H1 (cell line): ENCODE data around the gene RALY. TPM values are rescaled to one million over a fixed set of nuclear protein-coding genes. Genes with fewer than 3 reads are reported as not detected.
"Not testable (repeated sequence)": the region's sequence is repeated elsewhere in the genome, so short reads cannot be mapped to it uniquely, and the experiment has no call there.

Experiments
- CTCF ChIA-PET: fragments of 300-600 bp; sonication (Branson Sonifier 250); formaldehyde crosslinking; loops from one replicate; lab custom pipeline; 2021; ENCODE audit not compliant: partially characterized antibody; lab: Charles Lee
- POLR2A ChIA-PET: fragments of 300-600 bp; sonication (Branson Sonifier 250); formaldehyde crosslinking; loops from one replicate; lab custom pipeline; 2021; ENCODE audit warnings: inconsistent platforms; ENCODE audit not compliant: partially characterized antibody; lab: Charles Lee
- DNase-seq, 2 experiments: peaks; one replicate each; pipeline versions ENCODE4 v3.0.0 to v3.0.0-alpha.2; 2010 to 2022; ENCODE audit warnings: low spot score in 2 of 2, low read depth in 1 of 2, mixed read lengths in 1 of 2
- FAIRE-seq: peaks from 2 replicates; lab custom pipeline; 2011; peaks lifted over from hg19 to GRCh38; lab: Jason Lieb, UNC
- H2AFZ ChIP-seq: 2 replicates; pipeline ENCODE4 v1.8.1; 2012; ENCODE audit warnings: low read length, inconsistent platforms
- H2AK5ac ChIP-seq: 2 replicates; pipeline ENCODE4 v1.6.1; 2013; ENCODE audit warnings: low read depth, low read length
- H2BK120ac ChIP-seq: replicated peaks from 2 replicates; pipeline ENCODE3; 2013; ENCODE audit warnings: low read depth, low read length, inconsistent platforms
- H2BK12ac ChIP-seq: 2 replicates; pipeline ENCODE4 v1.6.1; 2013; ENCODE audit warnings: low read depth, low read length
- H2BK15ac ChIP-seq: 2 replicates; pipeline ENCODE4 v1.6.1; 2013; ENCODE audit warnings: low read length
- H2BK20ac ChIP-seq: 2 replicates; pipeline ENCODE4 v1.6.1; 2013; ENCODE audit warnings: low read length
- H2BK5ac ChIP-seq: 2 replicates; pipeline ENCODE4 v1.6.1; 2013; ENCODE audit warnings: low read depth, low read length
- H3K14ac ChIP-seq: 2 replicates; pipeline ENCODE4 v1.6.1; 2013; ENCODE audit warnings: inconsistent platforms; ENCODE audit not compliant: insufficient read length
- H3K18ac ChIP-seq: 2 replicates; pipeline ENCODE4 v1.6.1; 2013; ENCODE audit warnings: low read length; ENCODE audit errors: extremely low read depth
- H3K23ac ChIP-seq: 2 replicates; pipeline ENCODE4 v1.6.1; 2013; ENCODE audit warnings: inconsistent platforms; ENCODE audit not compliant: insufficient read length
- H3K23me2 ChIP-seq: 2 replicates; pipeline ENCODE4 v1.6.1; 2013; ENCODE audit warnings: low read depth, low read length
- H3K27ac ChIP-seq: 2 replicates; pipeline ENCODE4 v1.6.1; 2011; ENCODE audit warnings: low read depth, low read length, inconsistent platforms
- H3K27me3 ChIP-seq, 4 experiments: replicated peaks in 1 of 4; 1 replicate in 1 of 4; 2 replicates in 3 of 4; pipeline versions ENCODE4 v1.6.1 to v1.8.1; 2011 to 2013; ENCODE audit warnings: low read length in 3 of 4, mild to moderate bottlenecking in 3 of 4, inconsistent platforms in 2 of 4, mixed read lengths in 2 of 4, moderate library complexity in 1 of 4; ENCODE audit not compliant: control insufficient read depth in 3 of 4, insufficient read depth in 3 of 4; ENCODE audit errors: extremely low read depth in 1 of 4
- H3K36me3 ChIP-seq, 4 experiments: 2 replicates each; pipeline versions ENCODE4 v1.6.1 to v1.8.1; 2011 to 2013; ENCODE audit warnings: mild to moderate bottlenecking in 4 of 4, low read length in 3 of 4, moderate library complexity in 2 of 4, control low read depth in 1 of 4, inconsistent platforms in 1 of 4; ENCODE audit not compliant: insufficient read depth in 4 of 4, control insufficient read depth in 2 of 4
- H3K4ac ChIP-seq: replicated peaks from 2 replicates; pipeline ENCODE3; 2013; ENCODE audit warnings: low read length, low read depth, mixed read lengths, inconsistent platforms; ENCODE audit not compliant: insufficient read length
- H3K4me1 ChIP-seq, 4 experiments: replicated peaks in 1 of 4; 1 replicate in 1 of 4; 2 replicates in 3 of 4; pipeline versions ENCODE4 v1.6.1 to v1.8.1; 2011 to 2013; ENCODE audit warnings: low read length in 3 of 4, inconsistent platforms in 2 of 4, mixed read lengths in 1 of 4; ENCODE audit not compliant: insufficient read depth in 4 of 4, control insufficient read depth in 3 of 4
- H3K4me2 ChIP-seq, 2 experiments: 2 replicates each; pipeline versions ENCODE4 v1.6.1 to v1.8.1; 2011 to 2013; ENCODE audit warnings: low read depth in 2 of 2, low read length in 2 of 2, control low read depth in 1 of 2, inconsistent platforms in 1 of 2, mild to moderate bottlenecking in 1 of 2; ENCODE audit not compliant: insufficient read depth in 1 of 2
- H3K4me3 ChIP-seq, 4 experiments: fragments of 200-600, 300-600 bp in 1 of 4; sonication (generic), shearing (Covaris generic), sonication (Bioruptor Twin) in 1 of 4; 2 replicates each; pipeline versions ENCODE4 v1.5.1 to v1.8.1; 2011 to 2016; ENCODE audit warnings: low read length in 4 of 4, low read depth in 3 of 4, control low read depth in 2 of 4, inconsistent platforms in 2 of 4, mild to moderate bottlenecking in 2 of 4, mixed read lengths in 1 of 4, moderate library complexity in 1 of 4; ENCODE audit not compliant: insufficient read depth in 2 of 4; ENCODE audit errors: extremely low read depth in 1 of 4
- H3K56ac ChIP-seq: replicated peaks from 2 replicates; pipeline ENCODE3; 2013; ENCODE audit warnings: low read depth, mild to moderate bottlenecking, mixed read lengths, low read length, inconsistent platforms; ENCODE audit not compliant: insufficient read length
- H3K79me1 ChIP-seq: 2 replicates; pipeline ENCODE4 v1.6.1; 2013; ENCODE audit warnings: low read depth, low read length, control low read depth
- H3K79me2 ChIP-seq, 2 experiments: 2 replicates each; pipeline versions ENCODE4 v1.6.1 to v1.8.1; 2012 to 2013; ENCODE audit warnings: low read length in 2 of 2, mild to moderate bottlenecking in 2 of 2, inconsistent platforms in 1 of 2; ENCODE audit not compliant: insufficient read depth in 2 of 2, control insufficient read depth in 1 of 2
- H3K9ac ChIP-seq, 4 experiments: replicated peaks in 1 of 4; 1 replicate in 1 of 4; 2 replicates in 3 of 4; pipeline versions ENCODE4 v1.6.1 to v1.8.1; 2011 to 2013; ENCODE audit warnings: low read depth in 3 of 4, low read length in 3 of 4, control low read depth in 2 of 4, mild to moderate bottlenecking in 2 of 4, moderate library complexity in 2 of 4, inconsistent platforms in 1 of 4; ENCODE audit errors: extremely low read depth in 1 of 4
- H3K9me3 ChIP-seq, 2 experiments: 2 replicates each; pipeline versions ENCODE4 v1.6.1 to v1.8.1; 2012 to 2013; ENCODE audit warnings: mild to moderate bottlenecking in 2 of 2, moderate library complexity in 2 of 2, control low read depth in 1 of 2, inconsistent platforms in 1 of 2, low read depth in 1 of 2, low read length in 1 of 2, mixed read lengths in 1 of 2; ENCODE audit not compliant: insufficient read depth in 2 of 2
- H4K20me1 ChIP-seq, 2 experiments: replicated peaks in 1 of 2; 2 replicates each; pipeline versions ENCODE3 to v1.8.1; 2011 to 2013; ENCODE audit warnings: inconsistent platforms in 2 of 2, low read length in 2 of 2, mild to moderate bottlenecking in 1 of 2; ENCODE audit not compliant: insufficient read depth in 2 of 2, control insufficient read depth in 1 of 2
- H4K5ac ChIP-seq: 2 replicates; pipeline ENCODE4 v1.6.1; 2013; ENCODE audit warnings: low read length, low read depth, mixed read lengths, inconsistent platforms; ENCODE audit not compliant: insufficient read length
- H4K8ac ChIP-seq: 2 replicates; pipeline ENCODE4 v1.8.0; 2013; ENCODE audit warnings: mild to moderate bottlenecking, moderate library complexity, low read length, inconsistent platforms; ENCODE audit not compliant: insufficient read depth; ENCODE audit errors: extremely low read depth
- H4K91ac ChIP-seq: replicated peaks from 2 replicates; pipeline ENCODE3; 2013; ENCODE audit warnings: low read length, mixed read lengths, inconsistent platforms; ENCODE audit not compliant: insufficient read length
- WGBS, 2 experiments: shearing (Covaris generic) in 1 of 2; methylation state at CpG; one replicate each; pipeline versions ENCODE4 v1.1.6 to v1.1.7; 2013 to 2015; ENCODE audit warnings: low lambda C conversion rate in 2 of 2, mixed read lengths in 2 of 2, inconsistent platforms in 1 of 2, low coverage in 1 of 2, missing lambda C conversion rate in 1 of 2; ENCODE audit not compliant: insufficient replicate concordance in 2 of 2, insufficient coverage in 1 of 2, insufficient read length in 1 of 2; ENCODE audit errors: extremely low coverage in 1 of 2, missing lambda C conversion rate in 1 of 2; 5-methylcytosine and 5-hydroxymethylcytosine counted together
- microRNA-seq, 2 experiments: library from miRNA; unstranded; fragments of <30 nt; microRNA quantifications; one replicate each; pipeline versions ENCODE4 to v1.2.0, GENCODE V29; 2016 to 2020; ENCODE audit warnings: borderline microRNAs expressed in 2 of 2, borderline number of aligned reads in 2 of 2, borderline replicate concordance in 1 of 2
- polyA plus RNA-seq, 7 experiments: library from polyadenylated mRNA; depleted of rRNA in 3 of 7; stranded (reverse) in 5 of 7; unstranded in 2 of 7; fragments of >200 nt in 5 of 7; fragments of 200-250 nt in 2 of 7; gene quantifications; 1 replicate in 5 of 7; 2 replicates in 1 of 7; 4 replicates in 1 of 7; pipeline versions ENCODE4 v1.2.1 to v1.2.3, GENCODE V29; 2011 to 2013; ENCODE audit warnings: missing spikeins in 2 of 7, mixed read lengths in 2 of 7
- small RNA-seq: library from polyadenylated mRNA; stranded (forward); fragments of <200 nt; extraction: miRNeasy Mini kit (QIAGEN cat#:217004); gene quantifications from one replicate; pipeline ENCODE3, GENCODE V24; 2013; ENCODE audit not compliant: insufficient read depth
- total RNA-seq: library from RNA; stranded (reverse); fragmentation: NEBNext Ultra II Directional; extraction: Animal tissue kit (Norgen Biotek cat#: 25700); gene quantifications from 2 replicates; pipeline ENCODE4 v1.2.1, GENCODE V29; 2021

Gene RALY
- total and polyA plus RNA-seq, 2 of the 8 experiments (the other 6 are each of a cell fraction or from before 2014, with no cell fraction given): 133 to 148 TPM

DNA sequence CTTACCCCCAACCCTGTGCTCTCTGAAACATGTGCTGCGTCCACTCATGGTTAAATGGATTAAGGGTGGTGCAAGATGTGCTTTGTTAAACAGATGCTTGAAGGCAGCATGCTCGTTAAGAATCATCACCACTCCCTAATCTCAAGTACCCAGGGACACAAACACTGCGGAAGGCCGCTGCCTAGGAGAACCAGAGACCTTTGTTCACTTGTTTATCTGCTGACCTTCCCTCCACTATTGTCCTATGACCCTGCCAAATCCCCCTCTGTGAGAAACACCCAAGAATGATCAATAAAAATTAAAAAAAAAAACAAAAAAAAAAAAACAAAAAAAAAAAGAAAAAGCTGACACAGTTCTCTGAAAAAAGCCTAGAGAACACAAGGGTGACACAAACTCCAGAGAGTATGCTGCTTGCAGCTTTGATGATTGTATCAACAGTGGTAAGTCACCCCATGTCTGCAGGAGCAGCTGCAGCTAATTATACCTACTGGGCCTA is 139.7 kb downstream of the RALY start:
- H3K23me2 ChIP-seq, H2BK20ac ChIP-seq, DNase-seq, H3K23ac ChIP-seq, H2AK5ac ChIP-seq, H3K79me2 ChIP-seq, H3K4me2 ChIP-seq, H4K5ac ChIP-seq, H3K18ac ChIP-seq, H2BK120ac ChIP-seq, H2AFZ ChIP-seq, H4K91ac ChIP-seq, H3K4ac ChIP-seq, H3K79me1 ChIP-seq, H3K56ac ChIP-seq, H3K4me3 ChIP-seq, H4K20me1 ChIP-seq, H3K9ac ChIP-seq, H3K27me3 ChIP-seq, POLR2A ChIA-PET, H2BK15ac ChIP-seq, H4K8ac ChIP-seq, H2BK5ac ChIP-seq, FAIRE-seq, H3K14ac ChIP-seq, H3K27ac ChIP-seq, H3K4me1 ChIP-seq, H2BK12ac ChIP-seq, H3K36me3 ChIP-seq: not testable (repeated sequence)
- CTCF ChIA-PET: interaction anchor here (0.6 kb wide), 1 partner anchor 330 kb away, joined by 3 read pairs; no protein-coding TSS in a partner anchor
- WGBS, 2 experiments: 85% methylated on average over 4 of the region's 4 CpGs; no CpG with 5 or more reads in 1 of the 2 experiments
- peaks cover 0 to 13% of the 10 kb centered on the region in 2 experiments; a peak in 1 of 4 replicates for H3K9me3 ChIP-seq

Small RNA genes lying within 50 kb of the gene (microRNA-seq; reads per million reads assigned to microRNA genes)
- 0 reads per million in 2 experiments for gene MIR4755

Small RNA genes lying within 50 kb of the gene (small RNA-seq; reads per million reads assigned to genes)
- not detected for gene MIR4755

Other genes starting within 250 kb of the RALY start
- 66.3 and 67.8 TPM in 2 replicates for gene CHMP4B, start 182.6 kb upstream of the RALY start, total RNA-seq
- 36.6 and 38.6 TPM in 2 replicates for gene CHMP4B, start 182.6 kb upstream of the RALY start, polyA plus RNA-seq (2011; rRNA removed)
- gene EIF2S2, start 118.3 kb downstream of the RALY start, total RNA-seq: 133 and 142 TPM in 2 replicates
- gene EIF2S2, start 118.3 kb downstream of the RALY start, polyA plus RNA-seq (2011; rRNA removed): 39.3 and 59.5 TPM in 2 replicates
- not detected in 2 replicates for gene ASIP, start 247.5 kb downstream of the RALY start, total RNA-seq
- gene ASIP, start 247.5 kb downstream of the RALY start, polyA plus RNA-seq (2011; rRNA removed): not detected in 2 replicates